CD8-positive, alpha-beta memory T cell (primary cell): ENCODE results near the gene JMJD1C. TPM values are rescaled to one million over a fixed set of nuclear protein-coding genes. Genes with fewer than 3 reads are reported as not detected.

ENCODE experiments used
- CTCF ChIA-PET: fragments of 350-600 bp; sonication (Branson Sonifier 250); formaldehyde crosslinking; loops from one replicate; lab custom pipeline; 2021; ENCODE audit warnings: antibody characterized with exemption; lab: Charles Lee
- POLR2A ChIA-PET: fragments of 350-600 bp; sonication (Branson Sonifier 250); formaldehyde crosslinking; loops from one replicate; lab custom pipeline; 2021; ENCODE audit warnings: antibody characterized with exemption; lab: Charles Lee
- DNase-seq, 5 donors: peaks; one replicate each; pipeline versions ENCODE4 v3.0.0 to v3.0.0-alpha.2; 2020 to 2022; ENCODE audit warnings: mixed read lengths in 1 of 5
- H3K27ac ChIP-seq: one replicate; pipeline ENCODE4 v1.7.0; 2013; ENCODE audit warnings: low read depth, mild to moderate bottlenecking, low read length, moderate library complexity
- H3K27me3 ChIP-seq: 2 replicates; pipeline ENCODE4 v1.7.0; 2013; ENCODE audit warnings: low read length, mild to moderate bottlenecking; ENCODE audit not compliant: insufficient read depth, poor library complexity, severe bottlenecking
- H3K36me3 ChIP-seq: 2 replicates; pipeline ENCODE4 v1.7.0; 2013; ENCODE audit warnings: mild to moderate bottlenecking, low read length, moderate library complexity; ENCODE audit not compliant: insufficient read depth
- H3K4me1 ChIP-seq: 2 replicates; pipeline ENCODE4 v1.7.0; 2013; ENCODE audit warnings: mild to moderate bottlenecking, low read length, moderate library complexity; ENCODE audit not compliant: insufficient read depth
- H3K4me3 ChIP-seq: 2 replicates; pipeline ENCODE4 v1.7.0; 2013; ENCODE audit warnings: mild to moderate bottlenecking, low read length
- H3K9me3 ChIP-seq: 2 replicates; pipeline ENCODE4 v1.7.0; 2013; ENCODE audit warnings: mild to moderate bottlenecking, low read length
- H3K27ac Mint-ChIP-seq, 8 donors: one replicate each; pipeline ENCODE4 v1.8.0; 2020 to 2021; ENCODE audit warnings: mixed read lengths in 8 of 8, mild to moderate bottlenecking in 6 of 8, inconsistent platforms in 3 of 8, moderate library complexity in 3 of 8
- H3K27me3 Mint-ChIP-seq, 2 donors: one replicate each; pipeline ENCODE4 v1.8.0; 2020 to 2021; ENCODE audit warnings: mixed read lengths in 2 of 2, mild to moderate bottlenecking in 1 of 2, moderate library complexity in 1 of 2
- H3K36me3 Mint-ChIP-seq, 3 donors: one replicate each; pipeline ENCODE4 v1.8.0; 2020 to 2021; ENCODE audit warnings: mixed read lengths in 3 of 3, inconsistent platforms in 1 of 3, mild to moderate bottlenecking in 1 of 3
- H3K4me1 Mint-ChIP-seq, 3 donors: one replicate each; pipeline ENCODE4 v1.8.0; 2020 to 2021; ENCODE audit warnings: mixed read lengths in 3 of 3, inconsistent platforms in 1 of 3, mild to moderate bottlenecking in 1 of 3
- H3K4me3 Mint-ChIP-seq, 7 donors: one replicate each; pipeline ENCODE4 v1.8.0; 2020 to 2021; ENCODE audit warnings: mixed read lengths in 7 of 7, mild to moderate bottlenecking in 6 of 7, moderate library complexity in 4 of 7, inconsistent platforms in 2 of 7
- H3K9me3 Mint-ChIP-seq, 5 donors: one replicate each; pipeline ENCODE4 v1.8.0; 2020 to 2022; ENCODE audit warnings: mixed read lengths in 5 of 5, mild to moderate bottlenecking in 3 of 5, moderate library complexity in 2 of 5, inconsistent platforms in 1 of 5
- polyA plus RNA-seq: library from polyadenylated mRNA; unstranded; fragments of 300-500 nt; fragmentation: Illumina TruSeq; gene quantifications from one replicate; pipeline ENCODE4 v1.2.3, GENCODE V29; 2021
- total RNA-seq, 2 experiments: library from RNA; stranded (reverse); gene quantifications; one replicate each; pipeline ENCODE4 v1.2.3, GENCODE V29; 2021

Gene JMJD1C
- total and polyA plus RNA-seq, 3 experiments from 2014 or later = 41.7 to 51.9 (median 46.0) TPM

- ChIA-PET CTCF (interaction anchor here (1.0 to 2.2 kb wide), 3 partner anchors 21 to 30 kb away, joined by 3 to 7 read pairs (median 5); no protein-coding TSS in a partner anchor), POLR2A (no interaction called here)
- H3K4me3 Mint-ChIP-seq = peak overlapping the region in 3 of 7 donors; percentile 12 to 72 (median 37)
- Histone ChIP-seq H3K27me3 (no peaks in the 10 kb centered on the region), H3K4me1 (peaks cover 42% of the 10 kb centered on the region), H3K36me3 (no peaks in the 10 kb centered on the region), H3K4me3 (no peak overlapping the region), H3K9me3 (peaks cover under 1% of the 10 kb centered on the region), H3K27ac (no peak overlapping the region)
- H3K36me3 Mint-ChIP-seq = peaks cover 0 to 44% (median 5%) of the 10 kb centered on the region in 3 donors
- H3K9me3 Mint-ChIP-seq = peaks cover 0 to 6% (median 0%) of the 10 kb centered on the region in 5 donors
- peaks cover 49 to 84% (median 61%) of the 10 kb centered on the region in 3 donors for H3K4me1 Mint-ChIP-seq
- no peaks in the 10 kb centered on the region for H3K27me3 Mint-ChIP-seq
- DNase-seq = no peak
- H3K27ac Mint-ChIP-seq = peak overlapping the region in 1 of 8 donors; percentile 38
These were observed 328.5 kb downstream of the JMJD1C start for GRCh38 chr10:63137306-63137705.

- H3K4me3 Mint-ChIP-seq = peak overlapping the region; percentile 90 to 98 (median 93)
- peaks cover 33 to 53% (median 41%) of the 10 kb centered on the region in 3 donors for H3K4me1 Mint-ChIP-seq
- peaks cover 4% of the 10 kb centered on the region for H3K9me3 ChIP-seq
- H3K9me3 Mint-ChIP-seq = peaks cover 0 to 8% (median 0%) of the 10 kb centered on the region in 5 donors
- POLR2A ChIA-PET = interaction anchor here (0.5 to 2.3 kb wide), 11 partner anchors 8 to 497 kb away, joined by 3 to 10 read pairs (median 4); partner anchors contain the start of genes EGR2 and REEP3
- peak overlapping the region; percentile 87 to 98 (median 96) for H3K27ac Mint-ChIP-seq
- no peak for DNase-seq
- peak overlapping the region; percentile 98 for H3K27ac ChIP-seq
- peak overlapping the region; percentile 96 for H3K4me3 ChIP-seq
- H3K36me3 Mint-ChIP-seq = peaks cover 0 to 17% (median 0%) of the 10 kb centered on the region in 3 donors
- CTCF ChIA-PET = interaction anchor here (0.6 to 1.8 kb wide), 9 partner anchors 12 to 586 kb away, joined by 3 to 7 read pairs (median 4); partner anchors contain the start of gene ADO
- no peaks in the 10 kb centered on the region for H3K27me3 ChIP-seq
- H3K36me3 ChIP-seq = no peaks in the 10 kb centered on the region
- H3K4me1 ChIP-seq = peaks cover 33% of the 10 kb centered on the region
- H3K27me3 Mint-ChIP-seq = peaks cover under 1 to 7% of the 10 kb centered on the region in 2 donors
These were observed 331.8 kb downstream of the JMJD1C start for GRCh38 chr10:63133821-63134557.

GRCh38 chr10:63133056-63133820 is 332.5 kb downstream of the JMJD1C start, which contains the start of gene NRBF2:
Gene NRBF2 (plus strand): TSS chr10:63133328. CDS start chr10:63133471, 143 bp downstream.
- CTCF ChIA-PET = interaction anchor here (0.6 to 1.6 kb wide), 10 partner anchors 10 to 695 kb away, joined by 3 to 6 read pairs (median 4); partner anchors contain the start of genes ADO and EGR2
- H3K36me3 Mint-ChIP-seq = peaks cover 0 to 15% (median 0%) of the 10 kb centered on the region in 3 donors
- peaks cover 30 to 49% (median 39%) of the 10 kb centered on the region in 3 donors for H3K4me1 Mint-ChIP-seq
- peak within 1 kb of the TSS; percentile 87 to 98 (median 96) for H3K27ac Mint-ChIP-seq
- H3K27ac ChIP-seq = peak within 1 kb of the TSS; percentile 98
- H3K27me3 ChIP-seq = no peaks in the 10 kb centered on the region
- H3K4me3 ChIP-seq = peak within 1 kb of the TSS; percentile 96
- peak within 1 kb of the TSS; percentile 90 to 98 (median 93) for H3K4me3 Mint-ChIP-seq
- H3K4me1 ChIP-seq = peaks cover 33% of the 10 kb centered on the region
- peak; percentile 93 to 98 (median 97) for DNase-seq
- peaks cover 4% of the 10 kb centered on the region for H3K9me3 ChIP-seq
- H3K9me3 Mint-ChIP-seq = peaks cover 0 to 8% (median 0%) of the 10 kb centered on the region in 5 donors
- no peaks in the 10 kb centered on the region for H3K36me3 ChIP-seq
- POLR2A ChIA-PET = interaction anchor here (0.5 to 2.3 kb wide), 11 partner anchors 9 to 497 kb away, joined by 3 to 10 read pairs (median 4); partner anchors contain the start of genes EGR2 and REEP3
- H3K27me3 Mint-ChIP-seq = peaks cover 2 to 14% of the 10 kb centered on the region in 2 donors

GRCh38 chr10:63132651-63133055 is 333.1 kb downstream of the JMJD1C start:
- H3K27ac ChIP-seq = peak overlapping the region; percentile 98
- H3K4me1 ChIP-seq = peaks cover 33% of the 10 kb centered on the region
- peaks cover 0 to 11% (median 0%) of the 10 kb centered on the region in 3 donors for H3K36me3 Mint-ChIP-seq
- peaks cover 3 to 14% of the 10 kb centered on the region in 2 donors for H3K27me3 Mint-ChIP-seq
- peak overlapping the region; percentile 90 to 98 (median 93) for H3K4me3 Mint-ChIP-seq
- H3K27me3 ChIP-seq = no peaks in the 10 kb centered on the region
- peaks cover 4% of the 10 kb centered on the region for H3K9me3 ChIP-seq
- H3K36me3 ChIP-seq = no peaks in the 10 kb centered on the region
- ChIA-PET POLR2A (interaction anchor here (0.7 to 2.3 kb wide), 8 partner anchors 9 to 498 kb away, joined by 3 to 10 read pairs (median 4); partner anchors contain the start of genes EGR2 and REEP3), CTCF (interaction anchor here (0.9 to 1.6 kb wide), 9 partner anchors 9 to 695 kb away, joined by 3 to 6 read pairs (median 4); partner anchors contain the start of genes ADO and EGR2)
- peak overlapping the region; percentile 52 to 98 (median 94) for H3K27ac Mint-ChIP-seq
- peak overlapping the region; percentile 96 for H3K4me3 ChIP-seq
- no peak for DNase-seq
- H3K4me1 Mint-ChIP-seq = peaks cover 28 to 45% (median 35%) of the 10 kb centered on the region in 3 donors
- H3K9me3 Mint-ChIP-seq = peaks cover 0 to 8% (median 0%) of the 10 kb centered on the region in 5 donors

- CTCF ChIA-PET = interaction anchor here (0.6 to 0.7 kb wide), 2 partner anchors 373 to 1047 kb away, joined by 3 read pairs; no protein-coding TSS in a partner anchor
- Mint-ChIP-seq H3K9me3 (peaks cover 0 to 8% (median 0%) of the 10 kb centered on the region in 5 donors), H3K36me3 (peaks cover 0 to 5% (median 4%) of the 10 kb centered on the region in 3 donors), H3K27me3 (peaks cover 5 to 25% of the 10 kb centered on the region in 2 donors), H3K4me1 (peaks cover 14 to 19% (median 19%) of the 10 kb centered on the region in 3 donors), H3K4me3 (peak overlapping the region in 1 of 7 donors; percentile 53), H3K27ac (no peak overlapping the region)
- H3K9me3 ChIP-seq = peaks cover 4% of the 10 kb centered on the region
- H3K27me3 ChIP-seq = no peaks in the 10 kb centered on the region
- H3K27ac ChIP-seq = no peak overlapping the region
- POLR2A ChIA-PET = interaction anchor here (0.7 kb wide), 1 partner anchor 185 kb away, joined by 3 read pairs; no protein-coding TSS in a partner anchor
- H3K4me3 ChIP-seq = no peak overlapping the region
- DNase-seq = no peak
- no peaks in the 10 kb centered on the region for H3K36me3 ChIP-seq
- peaks cover 14% of the 10 kb centered on the region for H3K4me1 ChIP-seq
These were observed 335.9 kb downstream of the JMJD1C start for GRCh38 chr10:63129888-63130287.

- Histone ChIP-seq H3K36me3 (no peaks in the 10 kb centered on the region), H3K9me3 (peaks cover 4% of the 10 kb centered on the region), H3K4me1 (peaks cover 5% of the 10 kb centered on the region), H3K27ac (no peak overlapping the region), H3K27me3 (no peaks in the 10 kb centered on the region), H3K4me3 (no peak overlapping the region)
- H3K4me3 Mint-ChIP-seq = no peak overlapping the region
- H3K36me3 Mint-ChIP-seq = peaks cover 0 to 4% (median 2%) of the 10 kb centered on the region in 3 donors
- H3K27ac Mint-ChIP-seq = no peak overlapping the region
- POLR2A ChIA-PET = no interaction called here
- peaks cover 7 to 30% of the 10 kb centered on the region in 2 donors for H3K27me3 Mint-ChIP-seq
- CTCF ChIA-PET = interaction anchor here (1.7 kb wide), 1 partner anchor 29 kb away, joined by 5 read pairs; no protein-coding TSS in a partner anchor
- DNase-seq = no peak
- H3K9me3 Mint-ChIP-seq = peaks cover 0 to 8% (median 0%) of the 10 kb centered on the region in 5 donors
- peaks cover 5 to 9% (median 8%) of the 10 kb centered on the region in 3 donors for H3K4me1 Mint-ChIP-seq
These were observed 337.3 kb downstream of the JMJD1C start for GRCh38 chr10:63128443-63128842.

GRCh38 chr10:63125459-63125858 is 340.3 kb downstream of the JMJD1C start:
- Mint-ChIP-seq H3K27ac (no peak overlapping the region), H3K9me3 (no peaks in the 10 kb centered on the region), H3K27me3 (peaks cover 7 to 34% of the 10 kb centered on the region in 2 donors), H3K4me3 (no peak overlapping the region), H3K4me1 (no peaks in the 10 kb centered on the region), H3K36me3 (peaks cover 0 to 4% (median 1%) of the 10 kb centered on the region in 3 donors)
- Histone ChIP-seq H3K36me3 (no peaks in the 10 kb centered on the region), H3K27me3 (no peaks in the 10 kb centered on the region), H3K4me3 (no peak overlapping the region), H3K27ac (no peak overlapping the region), H3K4me1 (no peaks in the 10 kb centered on the region), H3K9me3 (no peaks in the 10 kb centered on the region)
- no peak for DNase-seq
- ChIA-PET POLR2A (no interaction called here), CTCF (no interaction called here)
